ENCODE data around the gene HPS5.
"Not testable (repeated sequence)": the region's sequence is repeated elsewhere in the genome, so short reads cannot be mapped to it uniquely, and the experiment has no call there.

HPS5 gene

GRCh38 chr11:18315893-18316292 is 6.0 kb downstream of the HPS5 start:
- no peak for DNase-seq

GRCh38 chr11:18314784-18315523 is 7.0 kb downstream of the HPS5 start:
- DNase-seq = no peak

DNA sequence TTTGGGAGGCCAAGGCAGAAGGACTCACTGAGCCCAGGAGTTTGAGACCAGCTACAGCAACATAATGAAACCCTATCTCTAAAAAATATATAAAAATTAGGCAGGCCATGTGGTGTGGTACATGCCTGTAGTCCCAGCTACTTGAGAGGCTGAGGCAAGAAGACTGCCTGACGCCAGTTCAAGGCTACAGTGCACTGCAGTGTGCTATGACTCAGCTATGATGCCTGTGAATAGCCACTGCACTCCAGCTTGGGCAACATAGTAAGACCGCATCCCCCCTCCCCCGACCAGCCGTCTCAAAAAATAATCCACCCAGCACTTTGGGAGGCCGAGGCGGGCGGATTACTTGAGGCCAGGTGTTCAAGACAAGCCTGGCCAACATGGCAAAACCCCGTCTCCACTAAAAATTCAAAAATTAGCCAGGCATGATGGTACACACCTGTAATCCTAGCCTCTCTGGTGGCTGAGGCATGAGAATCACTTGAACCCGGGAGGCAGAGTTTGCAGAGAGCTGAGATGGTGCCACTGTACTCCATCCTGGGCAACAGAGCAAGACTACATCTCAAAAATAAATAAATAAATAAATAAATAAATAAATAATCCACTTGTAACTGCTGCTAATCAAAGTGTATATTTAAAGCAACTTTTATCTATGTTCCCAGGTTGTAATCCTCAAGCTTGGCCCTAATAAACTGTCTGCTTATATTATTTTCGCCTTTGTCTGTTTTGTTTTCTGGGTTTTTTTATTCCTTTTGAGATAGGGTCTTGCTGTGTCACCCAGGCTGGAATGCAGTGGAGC is 7.8 kb downstream of the HPS5 start:
- no peak for DNase-seq

DNA sequence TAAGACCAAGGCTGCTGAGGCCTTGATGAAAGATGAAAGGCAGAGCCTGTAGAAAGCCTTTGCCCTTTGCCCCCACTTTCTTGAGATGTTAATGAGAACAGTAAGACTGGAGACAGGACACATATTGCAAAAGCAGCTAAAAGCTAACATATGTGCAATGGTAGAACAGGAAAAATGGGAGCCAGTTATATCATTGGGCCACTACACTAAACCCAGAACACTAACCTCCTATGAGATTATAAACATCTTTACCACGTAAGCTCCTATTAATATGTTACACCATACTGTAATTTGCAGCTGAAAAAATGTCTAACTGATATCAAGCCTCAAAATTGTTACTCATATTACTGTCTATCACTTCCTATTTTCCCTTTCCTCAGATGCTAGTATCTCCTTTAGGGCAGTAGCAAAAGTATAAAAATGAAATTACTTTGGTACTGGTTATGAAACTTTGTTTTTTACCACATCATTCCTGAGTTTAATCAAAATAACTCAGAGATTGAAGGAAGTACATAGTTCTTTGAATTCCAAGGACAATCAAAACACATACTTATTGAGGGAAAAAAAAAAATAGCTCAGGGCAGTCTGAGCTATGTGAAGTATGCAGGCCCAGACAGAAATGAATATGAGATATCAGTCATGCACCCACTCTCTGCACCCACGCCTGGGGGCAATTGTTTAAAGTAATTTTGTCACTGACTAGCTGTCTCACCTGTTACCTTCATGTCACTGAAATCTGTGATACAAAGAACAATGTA is 9.1 kb downstream of the HPS5 start:
- no peak for DNase-seq

- no peak for DNase-seq
Observed at GRCh38 chr11:18312012-18312411, 9.9 kb downstream of the HPS5 start.

DNA sequence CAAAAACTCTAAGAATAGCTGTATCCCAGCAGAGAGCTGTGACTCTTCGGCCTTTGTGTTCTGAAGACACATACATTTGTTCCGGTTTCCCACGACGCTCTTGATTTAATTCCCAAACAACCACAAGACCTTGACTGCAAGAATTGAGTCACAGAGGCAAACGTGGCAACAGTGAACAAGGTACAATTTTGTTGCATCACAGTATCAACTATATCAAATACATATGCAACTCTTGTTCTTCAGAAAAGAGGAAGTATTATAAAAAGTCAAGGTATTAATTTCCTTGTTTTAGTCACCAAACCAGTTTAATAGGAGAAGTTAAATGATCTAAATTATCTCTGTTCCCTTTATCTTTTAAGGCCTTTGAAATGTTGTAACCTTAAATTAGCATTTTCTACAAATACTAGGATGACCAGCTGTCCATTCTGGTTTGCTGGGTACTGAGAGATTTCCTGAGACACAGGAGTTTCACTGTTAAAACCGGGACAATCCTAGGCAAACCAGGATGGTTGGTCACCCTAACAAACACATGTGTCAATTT is 11.1 kb downstream of the HPS5 start:
- DNase-seq = no peak

- DNase-seq = no peak
Observed at GRCh38 chr11:18309691-18310090, 12.2 kb downstream of the HPS5 start.

- DNase-seq = no peak
Observed at GRCh38 chr11:18308242-18308641, 13.7 kb downstream of the HPS5 start.

DNA sequence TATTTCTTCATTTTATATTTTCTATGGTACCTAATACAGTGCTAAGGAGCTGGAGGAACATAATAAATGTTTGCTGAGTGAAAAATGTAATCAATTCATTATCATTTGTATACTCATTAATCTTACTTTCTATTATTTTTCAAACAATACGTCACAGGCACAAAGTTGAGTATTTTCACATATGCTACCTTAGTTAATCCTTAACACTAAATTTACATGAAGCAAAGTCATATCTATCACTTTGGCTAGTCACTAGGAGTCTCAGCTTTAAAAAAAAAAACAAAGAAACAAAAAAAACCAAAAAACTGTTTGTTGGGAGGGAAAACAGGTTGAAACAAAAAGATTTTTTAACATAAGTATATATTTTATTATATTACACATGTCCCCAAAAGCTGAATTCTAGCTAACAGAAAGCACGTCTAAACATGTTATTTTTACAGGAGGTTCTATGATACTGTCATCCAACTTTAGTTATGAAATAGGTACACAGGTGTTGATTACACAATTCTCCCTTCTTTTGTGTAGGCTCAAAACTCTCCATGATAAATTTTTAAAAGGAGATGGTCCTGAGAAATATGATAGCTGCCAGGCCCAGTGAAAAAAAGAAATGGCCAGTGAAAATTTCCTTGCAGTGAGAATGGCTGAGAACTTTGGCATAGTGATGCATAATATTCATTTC is 14.3 kb downstream of the HPS5 start:
- no peak for DNase-seq

DNA sequence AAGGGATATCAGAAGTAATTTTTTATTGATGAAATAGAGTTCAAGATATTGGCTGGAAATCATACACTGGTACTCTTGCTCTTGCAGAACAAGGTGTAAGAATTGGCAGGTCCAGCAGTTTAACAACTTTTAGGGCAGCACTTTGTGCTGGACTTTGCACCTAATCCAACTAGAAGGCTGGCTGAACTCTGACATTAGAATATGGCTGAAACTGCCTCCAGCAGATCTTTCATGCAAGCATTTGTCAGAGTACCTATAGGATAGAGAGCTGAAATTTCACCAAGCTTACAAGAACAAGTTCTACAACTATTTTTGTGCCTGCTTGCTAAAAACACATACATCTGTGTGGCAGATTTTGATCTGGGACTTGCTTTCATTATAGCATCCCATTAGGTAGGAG is 17.2 kb downstream of the HPS5 start:
- no peak for DNase-seq

DNA sequence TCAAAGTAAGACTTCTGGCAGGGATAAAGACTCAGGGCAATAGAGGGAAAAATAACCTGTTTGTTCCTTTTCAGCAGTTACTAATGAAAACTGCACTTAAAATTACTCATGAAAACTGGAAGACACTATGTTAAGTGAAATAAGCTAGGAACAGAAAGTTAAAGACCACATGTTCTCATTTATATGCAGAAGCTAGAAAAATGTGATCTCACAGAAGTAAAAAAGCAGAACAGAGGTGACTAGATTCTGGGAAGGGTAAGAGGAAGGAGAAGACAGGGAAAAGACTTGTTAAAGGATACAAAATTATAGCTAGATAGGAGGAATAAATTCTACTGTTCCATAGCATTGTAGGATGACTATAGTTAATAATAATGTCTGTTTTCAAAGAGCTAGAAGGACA is 22.2 kb downstream of the HPS5 start:
- DNase-seq = no peak

- DNase-seq = no peak
Observed at GRCh38 chr11:18295316-18295715, 26.6 kb downstream of the HPS5 start.

GRCh38 chr11:18294862-18295261 is 27.1 kb downstream of the HPS5 start:
- DNase-seq = no peak

DNA sequence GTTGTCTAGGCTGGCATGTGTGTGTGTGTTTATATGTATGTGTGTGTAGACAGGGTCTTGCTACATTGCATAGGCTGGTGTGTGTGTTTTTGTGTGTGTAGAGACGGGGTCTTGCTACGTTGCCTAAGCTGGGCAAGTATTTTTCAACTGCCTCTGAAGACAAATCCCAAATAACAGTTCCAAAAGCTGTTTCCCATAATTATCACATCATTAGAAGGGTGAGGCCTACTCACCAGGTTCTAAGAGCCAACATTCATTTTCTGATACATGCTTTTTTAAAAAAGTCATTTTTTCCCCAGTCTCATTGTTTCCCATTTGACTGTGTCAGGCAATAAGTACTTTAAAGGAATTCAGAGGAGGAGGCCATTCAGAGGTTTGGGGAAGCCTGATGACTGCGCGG is 33.0 kb downstream of the HPS5 start:
- no peak for DNase-seq

GRCh38 chr11:18285841-18286240 is 36.1 kb downstream of the HPS5 start:
- no peak for DNase-seq

GRCh38 chr11:18282626-18283025 is 39.3 kb downstream of the HPS5 start:
- DNase-seq = no peak

DNA sequence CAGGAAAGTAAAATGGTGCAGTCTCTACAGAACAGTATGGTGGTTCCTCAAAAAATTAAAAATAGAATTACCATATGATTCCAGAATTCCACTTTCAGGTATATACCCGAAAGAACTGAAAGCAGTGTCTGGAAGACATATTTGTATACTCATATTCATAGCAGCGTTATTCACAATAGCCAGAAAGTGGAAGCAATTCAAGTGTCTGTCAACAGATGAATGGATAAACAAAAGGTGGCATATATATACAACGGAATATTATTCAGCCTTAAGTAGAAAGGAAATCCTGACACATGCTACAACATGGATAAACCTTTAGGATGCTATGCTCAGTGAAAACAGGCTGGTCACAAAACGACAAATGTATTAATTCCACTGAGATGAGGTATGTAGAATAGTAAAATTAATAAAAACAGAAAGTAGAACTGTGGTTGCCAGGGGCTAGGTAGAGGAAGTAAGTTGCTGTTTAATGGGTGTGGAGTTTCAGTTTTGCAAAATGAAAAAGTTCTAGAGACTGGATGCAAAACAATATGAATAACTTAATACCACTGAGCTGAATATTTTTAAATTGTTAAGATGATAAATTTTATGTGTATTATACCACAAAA is 41.4 kb downstream of the HPS5 start:
- DNase-seq = no peak

GRCh38 chr11:18277565-18278271 is 44.2 kb downstream of the HPS5 start:
- no peak for DNase-seq

DNA sequence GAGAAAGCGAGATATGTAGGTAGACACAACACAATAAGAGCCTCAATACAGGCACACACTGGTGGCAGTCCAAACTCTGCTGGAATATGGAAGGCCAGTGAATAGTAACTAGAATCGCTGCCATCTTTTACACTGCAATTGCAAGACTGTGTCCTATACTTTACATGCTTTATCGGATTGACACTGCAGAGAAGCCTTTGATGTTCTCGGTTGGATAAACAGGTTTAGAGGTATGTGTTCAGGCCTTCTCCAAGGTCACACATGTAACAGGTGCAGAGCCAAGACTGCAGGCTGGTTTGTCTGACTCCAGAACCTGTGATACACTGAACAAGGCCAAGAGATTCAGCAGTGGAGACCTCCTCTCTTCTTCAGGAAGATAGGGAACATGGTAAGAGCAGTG is 50.7 kb downstream of the HPS5 start:
- DNase-seq = no peak

- DNase-seq = no peak
Observed at GRCh38 chr11:18270102-18270501, 51.8 kb downstream of the HPS5 start.

GRCh38 chr11:18269252-18269651 is 52.7 kb downstream of the HPS5 start:
- DNase-seq = not testable (repeated sequence)
